ENCODE data around the gene DDR2.

DNA sequence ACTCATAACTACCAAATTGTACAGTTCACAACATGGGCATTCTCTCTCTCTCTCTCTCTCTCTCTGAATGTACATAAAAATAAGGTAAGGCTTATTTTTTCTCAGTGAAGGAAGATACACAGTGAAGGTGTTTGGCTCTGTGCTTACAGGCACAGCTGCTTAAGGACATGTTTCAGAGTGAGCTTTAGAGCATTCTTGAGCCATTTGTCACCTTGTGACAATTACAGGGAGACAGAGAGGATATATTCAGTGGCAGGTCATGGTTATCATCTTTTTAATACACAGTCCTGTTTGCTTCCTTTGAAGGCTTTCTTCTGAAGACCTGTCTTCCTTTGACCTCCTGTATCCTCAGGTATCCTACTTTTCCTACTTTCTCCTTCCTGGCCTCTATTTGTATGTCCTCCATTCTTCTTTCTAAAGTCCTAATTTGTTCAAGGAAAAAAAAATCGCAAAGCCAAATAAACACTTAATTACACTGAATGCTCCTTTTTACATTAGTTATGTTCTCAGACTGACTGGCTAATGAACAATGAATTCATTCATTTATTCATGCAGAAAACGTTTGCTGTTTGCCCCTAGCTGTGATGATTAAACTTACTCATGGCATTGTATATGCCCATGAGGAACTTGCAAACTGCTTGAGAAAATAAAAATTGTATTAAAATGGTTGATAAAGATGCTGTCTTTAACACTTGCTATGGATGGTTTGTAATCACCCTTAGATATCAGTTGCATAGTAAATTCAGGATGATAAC is 191.7 kb downstream of the DDR2 start:
- TF ChIP-seq SP1 (IDR thresholded peaks at IDR 0.05) (no peak), TARDBP (IDR thresholded peaks at IDR 0.05) (no peak), ZNF384 (IDR thresholded peaks at IDR 0.05) (no peak), FOXA1 (IDR thresholded peaks at IDR 0.05) (no peak), ELF4 (IDR thresholded peaks at IDR 0.05) (no peak), FOXK2 (IDR thresholded peaks at IDR 0.05) (no peak), LEF1 (IDR thresholded peaks at IDR 0.05; ENCODE audit: borderline replicate concordance) (no peak), BHLHE40 (IDR thresholded peaks at IDR 0.05; ENCODE audit: borderline replicate concordance) (no peak), PKNOX1 (IDR thresholded peaks at IDR 0.05) (no peak)

All from HEK293T (cell line).